GM18858 (cell line): ENCODE data around the gene ZPLD1.

Experiments
- ATAC-seq: cut with Tn5 transposase; IDR thresholded peaks from one replicate; pipeline ENCODE4 v1.9.1; 2021; ENCODE audit not compliant: unreplicated experiment

ZPLD1 gene

DNA sequence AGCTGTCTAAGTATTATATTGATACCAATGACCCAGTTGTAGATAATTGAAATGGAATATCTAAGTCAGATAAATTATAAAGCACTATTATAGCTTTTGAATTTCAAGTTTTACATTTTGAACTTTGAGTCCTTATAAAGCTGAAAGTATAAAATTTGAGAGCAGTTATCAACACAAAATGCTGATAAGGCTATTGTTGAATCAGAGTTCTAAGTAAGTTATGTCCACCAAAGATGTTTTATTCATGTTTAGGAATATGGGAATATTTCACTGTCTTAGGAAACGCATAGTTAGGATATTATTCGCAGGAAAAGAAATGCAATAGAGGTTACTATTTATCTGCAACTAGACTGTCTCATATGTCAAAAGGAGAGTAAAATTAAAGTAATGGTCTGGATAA lies 29.4 kb downstream of the ZPLD1 start:
- ATAC-seq = no peak

DNA sequence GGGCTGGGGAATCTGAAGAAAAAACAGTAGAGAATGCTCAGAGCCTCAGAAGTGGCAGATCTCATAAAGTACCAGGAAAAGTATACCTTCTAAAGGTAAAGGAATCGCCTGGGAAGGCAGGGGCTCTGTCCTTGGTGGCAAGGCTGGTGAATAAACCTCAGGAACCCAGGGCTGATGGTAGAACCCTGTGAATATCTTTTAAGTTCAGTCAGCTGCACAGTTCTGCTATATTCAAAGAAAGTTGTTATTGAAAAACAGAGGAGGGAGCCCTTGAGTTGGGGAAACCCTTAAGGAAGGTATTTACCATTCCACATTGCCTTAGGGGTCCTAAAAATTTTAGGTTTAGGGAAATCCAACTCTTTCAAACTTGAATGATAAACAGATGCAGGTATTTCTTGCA lies 31.2 kb downstream of the ZPLD1 start:
- no peak for ATAC-seq

DNA sequence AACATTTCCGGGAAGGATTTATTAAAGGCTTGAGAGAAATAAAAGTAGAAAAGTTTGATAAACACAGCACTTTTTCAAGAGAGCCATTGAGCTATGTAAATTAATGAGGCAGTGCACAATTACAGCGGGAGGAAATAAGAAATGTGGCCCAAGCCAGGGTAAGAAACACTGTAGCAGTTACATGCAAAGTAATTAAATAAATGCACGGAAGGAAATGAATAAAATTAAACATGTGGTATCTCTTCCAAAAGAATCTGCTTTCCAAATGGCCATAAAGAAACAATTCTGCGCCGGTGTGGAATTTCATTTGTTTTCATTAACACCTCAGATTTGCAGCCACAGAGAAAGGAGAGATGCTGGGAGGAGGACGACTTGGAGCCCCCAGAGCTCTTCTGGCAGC lies 35.3 kb downstream of the ZPLD1 start:
- no peak for ATAC-seq

DNA sequence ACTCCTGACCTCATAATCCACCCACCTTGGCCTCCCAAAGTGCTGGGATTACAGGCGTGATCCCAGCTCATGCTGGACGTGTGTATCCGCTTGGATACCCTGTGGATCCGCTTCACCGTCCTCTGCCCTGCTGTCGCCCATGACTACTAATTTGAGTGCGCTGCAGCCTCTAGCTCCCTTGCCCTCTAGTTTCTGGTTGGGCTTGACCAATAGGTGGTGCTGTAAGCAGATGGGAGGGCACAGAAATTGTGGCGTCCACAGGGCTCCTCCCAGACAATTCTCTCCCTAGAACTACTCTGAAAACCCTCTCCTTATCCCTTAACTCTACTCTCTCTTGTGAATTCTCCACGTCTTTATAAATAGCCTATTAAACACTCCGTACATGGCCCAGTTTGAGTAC lies 36.2 kb downstream of the ZPLD1 start:
- ATAC-seq = no peak

DNA sequence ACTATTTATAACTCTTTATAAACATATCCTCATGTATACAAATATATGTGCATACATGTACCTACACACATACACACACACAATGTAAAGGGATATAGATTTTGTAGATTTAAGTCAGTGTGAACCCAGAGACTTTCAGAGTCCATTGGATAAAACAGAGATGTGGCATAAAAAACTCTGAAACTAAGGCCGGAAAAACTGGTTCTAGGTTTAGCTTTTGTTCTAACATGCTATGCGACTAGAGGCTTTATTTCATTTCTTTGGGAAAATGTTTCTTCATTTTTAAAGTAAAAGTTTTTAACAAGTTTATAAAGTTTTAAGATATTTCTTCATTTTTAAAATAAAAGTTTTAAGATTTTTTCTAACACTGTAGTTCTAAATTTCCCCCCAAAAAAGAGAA lies 36.7 kb downstream of the ZPLD1 start:
- ATAC-seq = no peak

DNA sequence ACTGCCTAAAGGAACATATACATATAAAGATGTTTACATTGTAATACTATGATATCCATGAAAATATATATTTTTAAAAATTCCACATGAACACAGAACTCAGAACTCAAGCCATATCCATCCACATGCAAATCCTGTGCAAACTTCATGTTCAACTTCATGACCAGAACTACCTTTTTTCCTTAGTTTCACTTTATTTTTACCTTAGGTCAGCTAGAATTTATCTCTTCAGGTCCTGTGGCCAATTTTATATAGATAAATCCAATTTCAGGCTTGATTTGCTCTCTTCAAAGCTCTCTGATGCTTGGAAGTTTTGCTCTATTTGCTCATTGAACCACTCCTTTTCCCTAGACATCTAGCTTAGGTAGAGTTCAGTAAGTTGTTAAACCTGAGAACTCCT lies 38.8 kb downstream of the ZPLD1 start:
- ATAC-seq = no peak

DNA sequence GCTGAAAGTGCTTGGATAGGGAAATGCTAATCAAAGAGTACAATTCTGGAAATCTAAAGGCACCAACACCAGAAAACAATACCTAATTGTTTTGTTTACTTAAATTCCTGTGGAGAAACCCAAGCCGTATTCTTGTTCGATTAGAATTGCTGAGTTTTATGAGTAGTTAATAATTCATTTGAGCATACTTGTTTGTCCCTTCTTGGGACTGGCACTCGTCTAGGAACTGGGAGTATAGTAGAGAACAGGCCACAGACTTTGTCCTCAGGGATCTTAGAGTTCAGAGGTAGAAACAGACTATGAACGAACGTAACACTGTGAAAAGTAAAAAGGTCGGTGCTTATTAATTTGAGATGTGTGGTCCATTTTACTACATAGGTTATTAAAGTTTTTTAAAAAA lies 39.4 kb downstream of the ZPLD1 start:
- no peak for ATAC-seq

DNA sequence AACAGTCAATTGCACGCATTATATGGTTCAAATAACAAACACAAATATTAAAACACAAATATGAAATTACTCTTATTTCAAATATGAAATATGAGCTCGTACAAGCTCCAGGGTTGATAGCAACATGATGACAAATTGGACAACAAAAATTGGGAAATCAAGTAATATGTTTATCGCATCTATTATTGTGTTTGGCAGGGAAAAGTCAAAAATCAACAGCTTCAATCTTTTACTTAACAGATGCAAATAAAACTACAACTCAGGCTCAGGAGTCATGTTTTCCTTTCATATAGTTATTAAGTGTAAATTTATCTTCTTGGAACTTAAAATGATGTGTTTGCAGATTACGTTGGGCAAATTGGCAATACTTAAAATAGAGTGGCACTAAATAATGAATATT lies 41.4 kb downstream of the ZPLD1 start:
- no peak for ATAC-seq

DNA sequence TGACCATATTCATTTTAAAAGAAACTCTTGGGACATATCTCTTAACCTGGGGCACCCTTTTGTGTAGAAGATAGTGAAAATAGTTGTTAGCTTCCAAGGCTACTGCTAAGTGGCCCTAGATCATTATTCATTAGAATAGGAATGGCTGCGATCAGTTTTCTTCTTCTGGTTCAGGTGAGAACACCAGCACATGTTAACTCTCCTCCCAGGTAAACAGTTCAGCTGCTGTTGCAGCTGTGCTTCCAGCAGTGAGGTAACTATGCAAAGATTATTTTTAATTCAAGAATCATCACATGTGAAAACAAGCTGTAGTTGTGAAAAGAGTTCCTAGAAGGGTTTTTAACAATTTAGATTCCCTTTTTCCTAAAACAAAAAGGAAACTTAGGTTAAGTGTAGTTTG lies 43.3 kb downstream of the ZPLD1 start:
- no peak for ATAC-seq

DNA sequence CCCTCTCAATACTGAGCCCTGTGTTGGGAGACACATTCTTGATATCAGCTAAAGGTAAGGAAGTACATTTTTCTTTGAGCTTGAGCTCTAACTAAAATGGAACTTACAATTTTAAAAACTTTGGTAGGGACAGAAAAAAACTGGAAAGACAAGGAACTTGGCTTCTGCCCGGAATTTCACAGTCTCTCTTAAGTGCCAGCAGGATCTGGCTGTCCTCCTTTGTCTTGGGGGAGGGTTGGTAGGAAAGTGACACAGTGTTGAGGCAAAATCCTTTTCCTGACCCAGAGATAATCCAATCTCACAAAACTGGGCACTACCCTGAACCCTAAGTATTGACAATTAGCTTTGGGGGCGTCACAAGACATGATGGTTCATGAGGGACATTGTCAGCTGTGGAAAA lies 45.3 kb downstream of the ZPLD1 start:
- ATAC-seq = no peak

DNA sequence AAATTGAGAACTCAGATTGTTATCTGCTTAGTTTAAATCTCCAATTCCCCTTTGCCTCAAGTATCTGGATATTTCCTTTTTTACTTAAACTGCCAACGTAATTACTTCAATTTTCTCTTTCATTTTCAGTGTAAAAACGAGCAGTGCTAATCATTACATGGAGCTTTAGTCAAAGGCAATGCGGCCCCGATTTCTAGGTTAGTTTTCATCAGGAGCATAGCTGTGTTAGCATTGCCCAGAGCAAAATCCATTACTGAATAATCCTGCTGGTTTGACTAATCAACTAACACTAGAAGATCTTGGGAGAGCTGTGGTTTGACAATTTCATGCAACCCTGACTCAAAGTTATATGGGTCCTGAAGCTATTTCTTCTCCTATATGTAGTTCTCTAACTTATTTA lies 46.2 kb downstream of the ZPLD1 start:
- no peak for ATAC-seq

DNA sequence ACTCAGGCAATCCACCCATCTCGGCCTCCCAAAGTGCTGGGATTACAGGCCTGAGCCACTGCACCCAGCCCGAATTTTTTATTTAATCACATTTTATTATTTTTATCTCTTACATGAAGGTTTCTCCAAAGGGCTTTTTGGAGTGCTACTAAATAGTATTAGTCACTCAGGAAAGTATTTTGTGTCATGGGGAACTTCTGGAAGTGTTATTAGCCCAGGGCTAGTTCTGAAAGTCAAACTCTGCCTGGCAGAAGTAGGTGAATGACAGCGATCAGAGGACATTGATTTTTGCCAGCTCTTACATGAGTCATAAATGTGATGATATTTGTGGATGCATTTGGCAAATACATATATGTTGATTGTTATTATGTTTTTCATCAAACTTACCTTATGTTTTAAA lies 48.7 kb downstream of the ZPLD1 start:
- no peak for ATAC-seq

DNA sequence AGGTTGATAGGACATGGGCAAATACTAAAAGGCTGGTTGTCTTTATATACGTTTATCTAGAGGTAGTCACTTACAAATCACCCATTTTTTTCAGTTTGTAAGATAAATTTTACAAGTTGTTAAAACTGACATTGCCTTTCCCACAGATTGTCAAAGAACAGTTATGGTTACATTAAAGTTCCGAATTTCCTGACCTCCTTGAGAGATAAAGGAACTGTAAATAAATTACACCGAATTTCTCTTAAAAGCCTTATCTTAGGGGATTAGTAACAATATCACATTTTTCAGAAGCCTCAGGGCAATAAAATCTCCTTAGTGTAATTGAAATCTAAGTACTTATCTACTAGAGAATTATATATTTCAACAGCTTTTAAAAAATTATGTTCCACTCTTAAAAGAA lies 49.5 kb downstream of the ZPLD1 start:
- no peak for ATAC-seq

DNA sequence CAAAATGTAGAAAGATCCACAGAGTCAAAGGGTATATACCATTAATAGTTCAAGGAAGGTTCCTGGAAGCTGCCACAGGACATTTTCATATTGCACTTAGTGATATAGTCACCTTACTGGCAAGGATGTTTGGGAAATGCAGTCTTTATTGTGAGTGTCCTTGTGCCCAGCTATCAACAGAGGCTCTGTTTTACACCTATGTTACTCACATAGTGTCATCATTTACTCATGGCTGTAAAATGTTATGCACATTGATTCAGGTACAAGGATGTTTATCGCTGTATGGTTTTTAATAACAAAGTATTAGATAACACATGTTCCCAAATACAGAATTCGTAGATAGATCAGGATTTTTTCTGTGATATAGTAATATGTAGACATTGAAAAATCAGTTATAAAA lies 50.9 kb downstream of the ZPLD1 start:
- ATAC-seq = no peak

DNA sequence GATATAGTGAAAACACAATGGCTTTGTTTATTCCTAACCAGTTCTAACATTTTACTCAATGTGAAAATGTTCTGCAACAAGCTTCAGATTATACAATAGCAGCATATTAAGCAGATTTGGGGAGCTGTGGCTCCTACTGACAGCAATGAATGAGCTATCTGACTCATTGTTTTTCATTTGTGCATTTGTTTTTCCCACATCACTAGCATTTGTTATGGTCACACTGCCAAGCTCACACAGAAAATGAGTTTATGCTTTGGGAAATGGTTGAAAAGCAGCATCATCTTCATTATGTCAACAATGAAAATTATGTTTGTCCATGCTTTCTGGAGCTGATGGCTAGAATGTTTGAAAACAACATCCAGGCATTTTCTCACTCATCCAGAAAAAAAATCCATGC lies 53.5 kb downstream of the ZPLD1 start:
- no peak for ATAC-seq

DNA sequence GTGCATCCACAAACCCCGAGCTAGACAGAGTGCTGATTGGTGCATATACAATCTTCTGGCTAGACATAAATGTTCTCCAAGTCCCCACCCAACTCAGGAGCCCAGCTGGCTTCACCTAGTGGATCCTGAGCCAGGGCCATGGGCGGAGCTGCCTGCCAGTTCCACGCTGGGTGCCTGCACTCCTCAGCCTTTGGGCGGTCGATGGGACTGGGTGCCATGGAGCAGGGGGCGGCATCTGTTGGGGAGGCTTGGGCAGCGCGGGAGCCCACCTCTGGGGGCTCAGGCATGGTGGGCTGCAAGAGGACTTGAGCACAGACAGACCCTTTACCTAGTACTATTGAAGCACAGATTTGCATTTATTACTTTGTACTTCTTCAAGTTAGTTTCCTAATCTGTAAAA lies 57.5 kb downstream of the ZPLD1 start:
- no peak for ATAC-seq

DNA sequence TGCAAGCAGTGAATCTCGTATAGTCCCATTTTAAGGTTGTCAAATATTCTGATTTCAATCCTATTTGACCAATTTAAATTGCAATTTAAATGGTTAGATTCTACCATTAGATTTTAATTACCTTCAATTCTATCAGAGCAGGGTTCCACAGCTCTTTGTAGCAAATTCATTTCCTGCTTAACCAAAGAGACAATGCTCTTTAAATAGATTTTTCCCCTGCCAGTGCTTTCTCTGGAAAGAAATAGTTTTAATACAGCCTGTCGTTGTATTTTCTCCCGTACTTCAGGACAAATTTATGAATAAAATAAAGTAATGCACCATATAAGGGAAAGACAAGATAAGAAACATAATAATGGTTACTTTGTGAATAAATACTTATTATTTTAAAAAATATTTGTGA lies 62.8 kb downstream of the ZPLD1 start:
- ATAC-seq = no peak

DNA sequence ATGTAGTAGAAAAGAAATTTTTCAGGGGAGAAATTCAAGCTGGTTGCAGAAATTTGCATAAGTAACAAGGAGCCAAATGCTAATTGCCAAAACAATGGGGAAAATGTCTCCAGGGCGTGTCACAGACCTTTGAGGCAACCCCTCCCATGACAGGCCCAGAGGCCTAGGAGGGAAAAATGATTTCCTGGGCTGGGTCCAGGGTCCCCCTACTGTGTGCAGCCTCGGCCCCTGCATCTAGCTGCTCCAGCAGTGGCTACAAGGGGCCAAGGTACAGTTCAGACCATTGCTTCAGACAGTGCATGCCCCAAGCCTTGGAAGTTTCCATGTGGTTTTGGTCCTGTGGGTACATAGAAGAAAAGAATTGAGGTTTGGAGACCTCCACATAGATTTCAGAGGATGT lies 70.7 kb downstream of the ZPLD1 start:
- no peak for ATAC-seq

DNA sequence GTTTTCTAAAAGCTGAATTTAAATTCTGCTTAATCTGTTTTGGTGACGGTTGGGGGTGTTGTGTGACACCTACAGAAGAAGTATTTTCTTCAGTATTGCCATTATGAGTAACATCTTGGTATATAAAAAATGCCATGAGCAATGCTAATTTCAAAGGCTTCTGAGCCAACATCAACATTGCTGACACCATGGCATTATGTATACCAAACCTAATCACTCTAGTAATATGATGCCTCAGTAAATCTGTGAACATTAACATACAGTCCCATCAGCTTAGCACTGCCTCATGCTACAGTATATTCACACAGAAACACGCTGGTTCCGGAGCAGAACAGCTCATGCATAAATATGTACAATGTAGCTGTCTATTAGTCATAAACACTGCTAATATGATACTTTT lies 75.8 kb downstream of the ZPLD1 start:
- no peak for ATAC-seq

DNA sequence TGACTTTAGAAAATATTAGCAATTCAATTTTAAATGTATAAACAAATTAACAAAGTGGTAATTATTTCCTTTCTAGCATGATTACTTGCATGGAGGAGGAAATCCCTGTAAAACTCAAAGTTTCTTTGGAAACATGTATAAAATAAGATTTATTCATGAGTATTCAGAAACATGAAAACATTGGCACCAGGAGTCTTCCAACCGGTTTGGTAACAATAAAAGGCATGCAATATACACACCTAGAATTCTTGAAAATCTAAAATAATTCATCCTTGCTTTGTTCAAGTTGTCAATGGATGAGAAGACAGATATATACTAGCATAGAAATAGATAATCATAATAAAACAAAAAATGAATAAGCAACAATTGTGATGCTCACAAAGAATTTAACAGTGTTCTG lies 76.4 kb downstream of the ZPLD1 start:
- ATAC-seq = no peak

DNA sequence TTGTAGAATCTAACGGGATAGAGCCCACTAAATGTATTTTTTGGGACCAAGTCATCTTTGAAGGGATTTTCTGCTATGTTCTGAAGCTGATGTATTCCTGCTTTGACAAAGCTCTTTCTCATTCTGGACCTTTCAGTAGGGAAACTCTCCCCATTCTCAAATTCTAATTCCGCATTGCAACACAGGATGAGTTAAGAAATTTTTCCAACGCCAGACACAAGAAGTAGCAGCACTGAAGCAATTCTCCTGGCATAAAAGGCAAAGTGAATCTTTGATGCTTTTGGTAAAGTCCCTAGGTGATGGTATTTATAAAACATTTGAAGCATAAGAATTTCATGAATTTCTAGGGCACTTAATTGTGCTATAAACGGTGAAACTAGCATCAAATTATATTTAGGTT lies 76.8 kb downstream of the ZPLD1 start:
- no peak for ATAC-seq

DNA sequence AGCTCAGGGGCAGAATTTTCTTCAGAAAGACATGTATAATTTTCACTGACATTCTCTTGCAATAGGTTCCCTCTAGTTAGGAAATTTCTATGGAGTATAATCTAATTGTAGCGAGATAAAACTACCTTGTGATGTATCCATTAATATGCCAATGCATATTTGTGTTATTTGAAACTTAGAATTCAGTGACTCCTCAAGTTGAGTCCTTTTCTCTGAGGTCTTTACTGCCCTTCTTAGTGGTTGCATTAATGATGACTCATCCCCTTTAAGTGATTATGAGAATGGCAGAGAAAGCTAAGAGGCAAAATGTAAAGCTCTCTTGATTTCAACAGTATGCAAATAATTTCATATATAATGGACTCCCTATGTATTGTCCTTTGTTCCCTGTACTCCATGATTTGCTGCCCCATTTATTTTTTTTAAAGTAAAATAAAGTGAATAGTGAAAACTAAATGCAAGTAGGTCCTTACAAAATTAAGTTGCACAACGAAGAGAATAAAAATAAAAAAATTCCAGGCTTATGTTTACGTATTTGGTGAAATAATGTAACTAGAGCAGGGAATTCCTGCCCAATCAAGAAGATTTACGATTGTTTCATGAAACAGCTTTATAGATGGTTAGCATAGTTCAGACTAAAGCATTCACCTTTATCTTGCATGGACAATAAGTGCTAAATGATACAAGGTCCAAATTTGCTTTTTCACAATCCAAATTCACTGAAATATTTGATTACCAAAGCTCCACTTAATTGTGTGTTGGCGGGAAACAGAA lies 78.1 kb downstream of the ZPLD1 start:
- ATAC-seq = no peak

DNA sequence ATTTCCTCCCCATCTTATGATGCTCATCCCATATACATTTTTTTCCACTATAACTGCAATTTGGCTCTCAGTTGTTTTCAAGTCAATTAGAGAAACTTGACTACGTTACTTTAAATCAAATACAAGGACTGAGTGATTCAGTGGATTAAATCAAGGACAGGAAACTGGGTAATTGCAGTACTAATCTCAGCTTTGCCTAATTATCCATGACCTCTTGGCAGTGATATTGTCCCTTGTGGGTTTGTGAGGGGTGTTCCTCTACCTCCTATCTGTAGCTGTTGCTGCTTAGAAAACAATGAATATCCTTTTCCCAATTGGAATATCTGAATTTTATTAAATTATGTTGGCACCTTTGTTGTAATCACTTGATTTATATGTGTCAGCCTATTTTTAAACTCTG lies 79.4 kb downstream of the ZPLD1 start:
- no peak for ATAC-seq

DNA sequence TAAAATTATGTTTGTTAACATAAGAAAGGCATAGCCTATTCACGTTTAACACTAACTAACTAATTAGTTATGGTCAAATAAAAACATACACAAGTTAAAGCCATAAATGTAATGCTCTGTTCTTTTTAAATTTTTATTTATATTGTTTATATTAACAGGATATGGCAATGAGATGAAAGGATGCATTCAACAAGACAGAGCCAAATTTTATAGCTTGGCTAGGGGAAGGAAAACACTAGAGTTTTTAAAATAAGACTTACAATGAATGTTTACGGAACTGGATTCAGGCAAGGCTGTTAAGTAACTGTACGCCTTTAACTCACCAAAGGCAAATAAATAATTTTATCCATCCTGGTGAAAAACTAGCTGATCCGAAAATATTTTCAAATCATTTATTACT lies 86.4 kb downstream of the ZPLD1 start:
- no peak for ATAC-seq
